ENCODE data around the gene SNX25. TPM values are rescaled to one million over a fixed set of nuclear protein-coding genes. Genes with fewer than 3 reads are reported as not detected.
"Not testable (repeated sequence)": the region's sequence is repeated elsewhere in the genome, so short reads cannot be mapped to it uniquely, and the experiment has no call there.

The SNX25 gene
- polyA plus RNA-seq (ENCODE audit: insufficient read length in 3 of 3): 10 to 100 TPM; 24.3 to 26.2 (median 25.6) TPM

GRCh38 chr4:185209031-185209851 is at the start of gene SNX25:
SNX25 (plus strand) TSS chr4:185209598; CDS start chr4:185209827, 229 bp downstream.
- no peak for DNase-seq (ENCODE audit: low read depth in 3 of 3, low spot score in 2 of 3)

DNA sequence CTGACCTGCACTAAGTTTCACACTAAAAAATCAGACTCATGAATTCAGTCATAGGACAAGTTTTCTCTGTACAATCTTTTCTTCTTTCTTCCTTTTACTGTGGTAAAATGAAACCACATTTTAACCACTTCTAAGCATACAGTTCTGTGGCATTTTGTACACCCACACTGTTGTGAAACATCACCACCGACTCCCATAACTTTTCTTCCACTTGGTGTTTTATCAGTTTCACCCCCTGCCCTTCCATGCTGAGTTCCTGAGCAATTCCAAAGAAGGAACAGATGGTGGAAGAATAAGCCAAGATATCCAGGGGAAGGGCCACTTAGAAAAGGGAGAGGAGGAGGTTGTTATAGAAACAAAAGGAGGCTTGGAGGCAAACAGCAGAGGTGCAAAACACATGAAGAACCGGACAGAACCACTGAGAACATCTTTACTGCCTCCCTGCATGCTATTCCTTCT is 43.8 kb upstream of the SNX25 start:
- DNase-seq (ENCODE audit: low read depth in 3 of 3, low spot score in 2 of 3): no peak

DNA sequence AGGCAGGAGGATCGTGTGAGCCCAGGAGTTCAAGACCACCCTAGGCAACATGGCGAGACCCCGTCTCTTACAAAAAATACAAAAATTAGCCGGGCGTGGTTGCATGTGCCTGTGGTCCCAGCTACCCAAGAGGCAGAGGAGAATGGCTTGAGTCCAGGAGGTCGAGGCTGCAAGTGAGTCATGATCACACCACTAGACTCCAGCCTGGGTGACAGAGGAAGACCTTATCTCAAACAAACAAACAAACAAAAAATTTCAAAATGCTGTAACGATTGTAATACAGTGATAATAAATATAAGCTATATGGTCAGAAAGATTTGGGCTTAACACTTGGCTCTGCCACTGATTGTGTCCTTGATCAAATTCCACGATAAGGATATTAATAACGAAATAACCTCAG is 42.2 kb upstream of the SNX25 start:
- DNase-seq (ENCODE audit: low read depth in 3 of 3, low spot score in 2 of 3): no peak

- no peak for DNase-seq (ENCODE audit: low read depth in 3 of 3, low spot score in 2 of 3)
Observed at GRCh38 chr4:185171373-185172071, 37.9 kb upstream of the SNX25 start.

- DNase-seq (ENCODE audit: low read depth in 3 of 3, low spot score in 2 of 3): no peak
Observed at GRCh38 chr4:185179488-185179887, 29.9 kb upstream of the SNX25 start.

GRCh38 chr4:185182239-185182638 is 27.2 kb upstream of the SNX25 start:
- no peak for DNase-seq (ENCODE audit: low read depth in 3 of 3, low spot score in 2 of 3)

GRCh38 chr4:185183622-185184281 is 25.6 kb upstream of the SNX25 start:
- DNase-seq (ENCODE audit: low read depth in 3 of 3, low spot score in 2 of 3): peak; percentile 76 to 82 (median 76)

DNA sequence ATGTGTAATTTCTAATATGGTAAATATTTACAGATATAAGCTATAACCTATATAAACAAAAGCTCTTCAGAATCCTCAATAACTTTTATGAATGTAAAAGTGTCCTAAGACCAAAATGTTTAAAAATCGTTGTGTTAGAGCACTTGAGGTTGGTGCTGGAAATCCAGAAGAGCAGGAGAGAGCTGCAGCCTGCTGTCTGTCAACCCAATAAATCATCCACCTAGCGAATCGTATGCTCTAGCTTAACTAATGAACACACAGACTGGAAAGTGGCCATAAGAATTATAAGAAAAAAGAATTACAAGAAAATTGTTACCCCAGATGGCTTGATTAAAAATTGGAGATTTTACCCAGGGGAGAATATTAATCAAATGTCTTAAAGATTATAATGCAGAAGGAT is 22.6 kb upstream of the SNX25 start:
- no peak for DNase-seq (ENCODE audit: low read depth in 3 of 3, low spot score in 2 of 3)

DNA sequence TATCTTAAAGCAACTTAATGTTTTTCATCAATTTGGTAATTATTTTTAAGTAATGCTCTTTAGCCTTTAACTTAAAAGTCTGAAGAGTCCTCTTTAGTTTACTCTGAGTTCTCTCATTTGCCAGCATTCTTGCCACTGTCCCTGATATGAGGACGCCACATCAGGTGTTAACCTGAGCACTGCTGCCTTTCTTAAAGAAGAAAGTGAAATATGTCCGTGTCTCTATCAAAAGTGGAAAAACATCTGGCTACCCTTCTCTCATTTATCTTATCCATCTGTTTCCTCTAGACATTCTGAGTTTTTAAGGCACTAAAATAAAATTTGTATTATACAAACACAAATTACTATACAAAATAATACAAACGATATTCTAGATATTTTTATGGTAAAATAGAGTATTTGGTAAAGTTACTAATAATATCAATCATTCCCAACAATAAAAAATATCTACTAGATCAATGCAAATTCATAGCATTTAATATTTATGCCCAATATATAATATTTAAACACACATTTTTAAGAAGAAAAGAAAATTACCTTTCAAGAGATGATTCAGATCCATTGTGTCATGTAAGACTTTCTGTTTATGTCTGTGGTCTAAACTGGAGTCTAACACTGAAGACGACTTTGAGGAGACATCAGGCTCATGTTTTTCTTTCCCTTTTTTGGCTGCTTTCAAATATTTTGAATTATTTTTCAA is 19.6 kb upstream of the SNX25 start:
- DNase-seq (ENCODE audit: low read depth in 3 of 3, low spot score in 2 of 3): no peak

- no peak for DNase-seq (ENCODE audit: low read depth in 3 of 3, low spot score in 2 of 3)
Observed at GRCh38 chr4:185190306-185190856, 19.0 kb upstream of the SNX25 start.

GRCh38 chr4:185192059-185192458 is 17.3 kb upstream of the SNX25 start:
- no peak for DNase-seq (ENCODE audit: low read depth in 3 of 3, low spot score in 2 of 3)

DNA sequence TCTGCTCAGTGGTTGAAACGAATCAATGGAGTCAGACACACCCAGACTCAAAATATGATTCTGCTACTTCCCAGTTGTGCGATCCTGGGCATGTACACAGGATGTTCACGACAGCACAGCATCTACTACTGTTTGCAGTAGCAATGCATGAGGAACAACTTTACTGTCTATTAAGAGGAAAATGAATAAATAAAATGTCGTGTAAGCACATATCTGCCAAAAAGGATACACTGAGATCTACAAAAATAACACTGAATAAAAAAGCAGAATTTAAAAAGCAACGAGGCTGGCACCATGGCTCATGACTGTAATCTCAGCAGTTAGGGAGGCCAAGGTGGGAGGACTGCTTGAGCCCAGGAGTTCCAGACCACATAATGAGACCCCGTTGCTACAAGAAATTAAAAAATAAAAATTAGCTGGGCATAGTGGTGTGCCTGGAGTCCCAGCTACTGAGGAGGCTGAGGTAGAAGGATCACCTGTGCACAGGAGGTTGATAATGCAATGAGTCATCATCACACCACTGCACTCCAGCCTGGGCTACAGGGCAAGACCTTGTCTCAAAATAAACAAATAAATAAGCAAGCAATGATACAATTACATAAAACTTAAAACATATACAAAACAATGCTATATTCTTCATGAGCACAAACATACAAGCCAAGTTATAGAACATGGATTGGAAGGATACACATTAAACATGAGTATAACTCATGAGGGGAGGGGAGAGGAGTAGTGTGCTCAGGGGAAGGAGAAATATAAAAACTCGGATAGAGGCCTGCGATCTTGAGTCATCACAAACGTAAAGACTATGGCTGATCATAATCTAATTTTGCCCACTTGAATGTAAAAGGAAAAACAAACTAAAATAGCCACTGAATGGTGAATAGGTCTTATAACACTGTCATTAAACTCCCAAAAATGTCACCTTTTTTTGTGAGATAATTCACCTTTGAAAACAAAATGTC is 14.2 kb upstream of the SNX25 start:
- DNase-seq (ENCODE audit: low read depth in 3 of 3, low spot score in 2 of 3): no peak

GRCh38 chr4:185196437-185196836 is 13.0 kb upstream of the SNX25 start:
- no peak for DNase-seq (ENCODE audit: low read depth in 3 of 3, low spot score in 2 of 3)

DNA sequence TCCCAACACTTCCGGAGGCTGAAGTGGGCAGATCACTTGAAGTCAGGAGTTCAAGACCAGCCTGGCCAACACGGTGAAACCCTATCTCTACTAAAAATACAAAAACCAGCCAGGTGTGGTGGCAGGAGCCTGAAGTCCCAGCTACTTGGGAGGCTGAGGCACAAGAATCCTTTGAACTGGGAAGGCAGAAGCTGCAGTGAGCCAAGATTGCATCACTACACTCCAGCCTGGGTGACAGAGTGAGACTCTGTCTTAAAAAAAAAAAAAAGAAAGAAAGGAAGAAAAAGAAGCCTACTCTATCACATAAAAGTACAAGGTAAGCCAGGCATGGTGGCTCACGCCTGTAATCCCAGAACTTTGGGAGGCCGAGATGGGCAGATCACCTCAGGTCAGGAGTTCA is 11.2 kb upstream of the SNX25 start:
- DNase-seq (ENCODE audit: low read depth in 3 of 3, low spot score in 2 of 3): not testable (repeated sequence)

GRCh38 chr4:185201977-185202962 is 7.1 kb upstream of the SNX25 start:
- no peak for DNase-seq (ENCODE audit: low read depth in 3 of 3, low spot score in 2 of 3)

GRCh38 chr4:185202984-185203485 is 6.4 kb upstream of the SNX25 start:
- no peak for DNase-seq (ENCODE audit: low read depth in 3 of 3, low spot score in 2 of 3)

GRCh38 chr4:185203486-185204237 is 5.7 kb upstream of the SNX25 start, which contains the start of gene CFAP97:
CFAP97 (minus strand) TSS chr4:185204000; CDS start chr4:185191196, 12,804 bp downstream.
- DNase-seq (ENCODE audit: low read depth in 3 of 3, low spot score in 2 of 3): no peak

All from right renal cortex interstitium (tissue), 3 donors.